Neural cell (in vitro differentiated cells): Measurements from ENCODE around the gene SLC44A1. TPM values are rescaled to one million over a fixed set of nuclear protein-coding genes. Genes with fewer than 3 reads are reported as not detected.

Experiments used
- H2AFZ ChIP-seq: fragments of 200-600, 300-800 bp; sonication (generic), shearing (Covaris generic); 2 replicates; pipeline ENCODE4 v1.6.0; 2014; ENCODE audit warnings: low read depth, mild to moderate bottlenecking, antibody characterized with exemption, low read length, moderate library complexity
- H3F3A ChIP-seq: fragments of 200-600 bp; shearing (Covaris generic); 2 replicates; pipeline ENCODE4 v1.6.1; 2016; ENCODE audit warnings: mild to moderate bottlenecking, moderate library complexity, mixed read lengths, antibody characterized with exemption, low read length; ENCODE audit not compliant: insufficient read depth, poor library complexity, severe bottlenecking
- H3K27ac ChIP-seq: fragments of 200-600, 300-800 bp; sonication (generic), shearing (Covaris generic); 2 replicates; pipeline ENCODE4 v1.5.1; 2014; ENCODE audit warnings: mild to moderate bottlenecking, low read length, moderate library complexity
- H3K27me3 ChIP-seq: fragments of 300-800, 200-600 bp; sonication (generic), shearing (Covaris generic); 2 replicates; pipeline ENCODE4 v1.6.0; 2014; ENCODE audit warnings: mild to moderate bottlenecking, low read depth, low read length, moderate library complexity; ENCODE audit not compliant: insufficient read depth
- H3K36me3 ChIP-seq: fragments of 300-800, 200-600 bp; sonication (generic), shearing (Covaris generic); 2 replicates; pipeline ENCODE4 v1.5.1; 2014; ENCODE audit warnings: mild to moderate bottlenecking, antibody characterized with exemption, low read length, moderate library complexity; ENCODE audit not compliant: insufficient read depth
- H3K4me2 ChIP-seq: fragments of 300-800, 200-600 bp; sonication (generic), shearing (Covaris generic); 2 replicates; pipeline ENCODE4 v1.6.0; 2014; ENCODE audit warnings: mild to moderate bottlenecking, low read length
- H3K4me3 ChIP-seq: fragments of 300-800, 200-600 bp; sonication (generic), shearing (Covaris generic); 2 replicates; pipeline ENCODE4 v1.5.1; 2014; ENCODE audit warnings: mild to moderate bottlenecking, low read length, moderate library complexity
- H3K79me2 ChIP-seq: fragments of 200-600 bp; shearing (Covaris generic); replicated peaks from 2 replicates; pipeline ENCODE4 v1.6.0; 2014; ENCODE audit warnings: mild to moderate bottlenecking, low read length, moderate library complexity; ENCODE audit not compliant: insufficient read depth
- H3K9ac ChIP-seq: fragments of 300-800, 200-600 bp; sonication (generic), shearing (Covaris generic); 2 replicates; pipeline ENCODE4 v1.6.1; 2016; ENCODE audit warnings: mild to moderate bottlenecking, low read length, mixed read lengths
- H3K9me2 ChIP-seq: fragments of 200-600 bp; shearing (Covaris generic); 2 replicates; pipeline ENCODE4 v1.6.1; 2016; ENCODE audit warnings: mild to moderate bottlenecking, low read length, mixed read lengths; ENCODE audit not compliant: insufficient read depth
- H3K9me3 ChIP-seq: fragments of 200-600, 300-800 bp; sonication (generic), shearing (Covaris generic); 2 replicates; pipeline ENCODE4 v1.6.1; 2016; ENCODE audit warnings: mild to moderate bottlenecking, mixed run types, low read length, moderate library complexity, mixed read lengths
- H4K20me1 ChIP-seq: fragments of 200-600 bp; shearing (Covaris generic); 2 replicates; pipeline ENCODE4 v1.6.1; 2016; ENCODE audit warnings: mild to moderate bottlenecking, mixed run types; ENCODE audit not compliant: insufficient read depth
- EP300 ChIP-seq: fragments of 450-650 bp; conservative IDR thresholded peaks from 2 replicates; pipeline ENCODE4 v1.6.1; 2014; ENCODE audit warnings: antibody characterized with exemption, mild to moderate bottlenecking, moderate library complexity; ENCODE audit not compliant: poor library complexity, severe bottlenecking
- EZH2 ChIP-seq: fragments of 200-600, 300-800 bp; shearing (Covaris generic), sonication (generic); IDR thresholded peaks from 2 replicates; pipeline ENCODE4 v1.6.1; 2014; ENCODE audit warnings: antibody characterized with exemption, low read length, borderline replicate concordance, mild to moderate bottlenecking; ENCODE audit not compliant: insufficient read depth, poor library complexity, severe bottlenecking
- MXI1 ChIP-seq: fragments of 450-650 bp; conservative IDR thresholded peaks from 2 replicates; pipeline ENCODE4 v1.6.1; 2014; ENCODE audit warnings: antibody characterized with exemption, mild to moderate bottlenecking; ENCODE audit not compliant: poor library complexity, severe bottlenecking
- POLR2AphosphoS5 ChIP-seq: IDR thresholded peaks from 2 replicates; pipeline ENCODE4 v1.6.1; 2012
- RAD21 ChIP-seq: fragments of 450-650 bp; conservative IDR thresholded peaks from 2 replicates; pipeline ENCODE4 v1.6.1; 2014; ENCODE audit warnings: antibody characterized with exemption, mild to moderate bottlenecking, moderate library complexity
- SMC3 ChIP-seq: fragments of 450-650 bp; conservative IDR thresholded peaks from 2 replicates; pipeline ENCODE4 v1.6.1; 2014; ENCODE audit warnings: antibody characterized with exemption, mild to moderate bottlenecking, moderate library complexity; ENCODE audit not compliant: poor library complexity
- TAF1 ChIP-seq: IDR thresholded peaks from 2 replicates; pipeline ENCODE4 v1.6.1; 2012; ENCODE audit warnings: low read depth
- polyA plus RNA-seq: library from polyadenylated mRNA; depleted of rRNA; stranded (reverse); fragments of >200 nt; gene quantifications from 2 replicates; pipeline ENCODE4 v1.2.3, GENCODE V29; 2014
- TF ChIP-seq, protein P1 (sequence below): fragments of 450-650 bp; IDR thresholded peaks from 2 replicates; pipeline ENCODE4 v1.5.1; 2014; ENCODE audit warnings: antibody characterized with exemption, mild to moderate bottlenecking, moderate library complexity; ENCODE audit not compliant: poor library complexity, severe bottlenecking
- TF ChIP-seq, protein P2 (sequence below): IDR thresholded peaks from 2 replicates; pipeline ENCODE4 v1.6.1; 2012; ENCODE audit warnings: borderline replicate concordance

SLC44A1 gene
- polyA plus RNA-seq, 1 donor from 2014 or later, result 3.9 TPM

DNA sequence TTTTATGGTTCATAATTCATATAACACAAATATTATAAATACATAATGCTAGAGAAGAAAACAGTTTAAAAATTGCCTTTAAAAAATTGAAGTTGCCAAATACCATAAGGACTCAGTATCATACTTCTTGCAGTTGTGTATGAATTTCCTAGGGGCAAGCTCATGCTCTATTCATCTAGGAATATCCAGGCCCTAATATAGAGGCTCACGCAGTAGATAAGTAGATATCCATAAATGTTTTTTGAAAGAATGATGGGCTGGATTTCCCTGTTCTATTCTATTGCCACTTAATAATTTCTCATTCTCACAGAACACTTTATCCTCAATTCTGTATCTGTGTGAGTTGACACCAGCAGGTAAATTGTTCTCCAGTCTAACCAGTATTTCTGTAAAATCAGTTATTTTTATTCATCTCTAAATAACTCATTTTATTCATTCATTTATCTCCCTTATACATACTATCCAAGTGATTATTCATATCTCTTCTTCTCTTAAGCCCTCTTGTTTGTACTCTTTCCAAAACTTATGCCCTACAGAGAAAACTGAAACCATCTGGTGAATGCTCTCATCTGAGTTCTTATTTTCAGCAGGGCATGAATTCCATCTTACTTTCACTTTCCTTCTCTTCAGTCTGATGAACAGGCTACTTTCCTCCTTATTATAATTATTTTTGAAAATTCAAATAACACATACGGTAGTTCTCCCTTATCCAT lies 97.1 kb downstream of the SLC44A1 start:
- TF ChIP-seq RAD21 (no peak), EP300 (no peak), TAF1 (no peak), POLR2AphosphoS5 (no peak), SMC3 (no peak)
- TF ChIP-seq, protein P1, sequence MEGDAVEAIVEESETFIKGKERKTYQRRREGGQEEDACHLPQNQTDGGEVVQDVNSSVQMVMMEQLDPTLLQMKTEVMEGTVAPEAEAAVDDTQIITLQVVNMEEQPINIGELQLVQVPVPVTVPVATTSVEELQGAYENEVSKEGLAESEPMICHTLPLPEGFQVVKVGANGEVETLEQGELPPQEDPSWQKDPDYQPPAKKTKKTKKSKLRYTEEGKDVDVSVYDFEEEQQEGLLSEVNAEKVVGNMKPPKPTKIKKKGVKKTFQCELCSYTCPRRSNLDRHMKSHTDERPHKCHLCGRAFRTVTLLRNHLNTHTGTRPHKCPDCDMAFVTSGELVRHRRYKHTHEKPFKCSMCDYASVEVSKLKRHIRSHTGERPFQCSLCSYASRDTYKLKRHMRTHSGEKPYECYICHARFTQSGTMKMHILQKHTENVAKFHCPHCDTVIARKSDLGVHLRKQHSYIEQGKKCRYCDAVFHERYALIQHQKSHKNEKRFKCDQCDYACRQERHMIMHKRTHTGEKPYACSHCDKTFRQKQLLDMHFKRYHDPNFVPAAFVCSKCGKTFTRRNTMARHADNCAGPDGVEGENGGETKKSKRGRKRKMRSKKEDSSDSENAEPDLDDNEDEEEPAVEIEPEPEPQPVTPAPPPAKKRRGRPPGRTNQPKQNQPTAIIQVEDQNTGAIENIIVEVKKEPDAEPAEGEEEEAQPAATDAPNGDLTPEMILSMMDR, result no peak
- H3K79me2 ChIP-seq, result no peaks in the 10 kb centered on the region
- H3K36me3 ChIP-seq, result peaks cover 3% of the 10 kb centered on the region
- no peaks in the 10 kb centered on the region for H4K20me1 ChIP-seq
- H3K9me3 ChIP-seq, result no peaks in the 10 kb centered on the region
- no peak overlapping the region for H3K9ac ChIP-seq
- no peak overlapping the region for H3K4me2 ChIP-seq
- no peaks in the 10 kb centered on the region for H3F3A ChIP-seq
- no peaks in the 10 kb centered on the region for H3K9me2 ChIP-seq
- no peak overlapping the region for H3K27ac ChIP-seq
- no peak overlapping the region for H3K4me3 ChIP-seq
- H2AFZ ChIP-seq, result no peak overlapping the region
- H3K27me3 ChIP-seq, result no peaks in the 10 kb centered on the region

DNA sequence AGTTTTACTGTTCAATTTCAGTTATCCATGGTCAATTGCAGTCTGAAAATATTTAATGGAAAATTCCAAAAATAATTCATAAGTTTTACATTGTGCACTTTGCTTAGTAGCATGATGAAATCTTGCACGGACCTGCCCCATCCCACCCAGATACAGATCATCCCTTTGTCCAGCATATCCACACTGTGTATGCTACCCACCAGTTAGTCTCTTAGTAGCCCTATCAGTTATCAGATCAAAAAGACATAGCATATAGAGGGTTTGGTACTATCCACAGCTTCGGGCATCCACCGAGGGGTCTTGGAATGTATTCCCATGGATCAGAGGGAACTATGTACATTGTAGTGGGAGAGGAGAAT lies 97.7 kb downstream of the SLC44A1 start:
- no peak overlapping the region for H3K4me2 ChIP-seq
- H3K9me3 ChIP-seq, result no peaks in the 10 kb centered on the region
- H3F3A ChIP-seq, result no peaks in the 10 kb centered on the region
- H3K9me2 ChIP-seq, result no peaks in the 10 kb centered on the region
- H2AFZ ChIP-seq, result no peak overlapping the region
- H4K20me1 ChIP-seq, result no peaks in the 10 kb centered on the region
- H3K27ac ChIP-seq, result no peak overlapping the region
- H3K4me3 ChIP-seq, result no peak overlapping the region
- H3K36me3 ChIP-seq, result no peaks in the 10 kb centered on the region
- H3K9ac ChIP-seq, result no peak overlapping the region
- H3K79me2 ChIP-seq, result no peaks in the 10 kb centered on the region
- H3K27me3 ChIP-seq, result no peaks in the 10 kb centered on the region
- TF ChIP-seq TAF1 (no peak), EZH2 (no peak), EP300 (no peak)

DNA sequence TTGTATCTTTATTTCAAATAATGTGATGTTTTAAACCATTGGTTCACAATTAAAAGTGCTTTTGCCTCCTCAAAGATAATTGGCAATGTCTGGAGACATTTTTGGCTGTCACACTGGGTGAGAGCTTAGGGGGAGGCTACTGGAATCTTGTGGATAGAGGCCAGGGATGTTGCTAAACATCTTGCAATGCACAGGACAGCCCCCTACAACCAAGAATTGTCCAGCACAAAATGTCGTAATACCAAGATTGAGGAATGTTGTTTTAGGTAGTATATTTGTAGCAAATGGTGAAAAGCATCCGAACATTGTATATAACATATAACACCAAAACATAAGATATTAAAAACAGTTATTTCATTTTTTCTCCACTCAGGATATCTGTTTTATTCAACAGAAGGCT lies 99.8 kb downstream of the SLC44A1 start:
- no peak overlapping the region for H3K4me3 ChIP-seq
- H3F3A ChIP-seq, result no peaks in the 10 kb centered on the region
- H3K36me3 ChIP-seq, result no peaks in the 10 kb centered on the region
- no peaks in the 10 kb centered on the region for H3K9me2 ChIP-seq
- no peak overlapping the region for H3K27ac ChIP-seq
- no peaks in the 10 kb centered on the region for H4K20me1 ChIP-seq
- TF ChIP-seq MXI1 (no peak), EP300 (no peak), EZH2 (no peak), POLR2AphosphoS5 (no peak), SMC3 (no peak), RAD21 (no peak), TAF1 (no peak)
- TF ChIP-seq, protein P1, result no peak
- TF ChIP-seq, protein P2, sequence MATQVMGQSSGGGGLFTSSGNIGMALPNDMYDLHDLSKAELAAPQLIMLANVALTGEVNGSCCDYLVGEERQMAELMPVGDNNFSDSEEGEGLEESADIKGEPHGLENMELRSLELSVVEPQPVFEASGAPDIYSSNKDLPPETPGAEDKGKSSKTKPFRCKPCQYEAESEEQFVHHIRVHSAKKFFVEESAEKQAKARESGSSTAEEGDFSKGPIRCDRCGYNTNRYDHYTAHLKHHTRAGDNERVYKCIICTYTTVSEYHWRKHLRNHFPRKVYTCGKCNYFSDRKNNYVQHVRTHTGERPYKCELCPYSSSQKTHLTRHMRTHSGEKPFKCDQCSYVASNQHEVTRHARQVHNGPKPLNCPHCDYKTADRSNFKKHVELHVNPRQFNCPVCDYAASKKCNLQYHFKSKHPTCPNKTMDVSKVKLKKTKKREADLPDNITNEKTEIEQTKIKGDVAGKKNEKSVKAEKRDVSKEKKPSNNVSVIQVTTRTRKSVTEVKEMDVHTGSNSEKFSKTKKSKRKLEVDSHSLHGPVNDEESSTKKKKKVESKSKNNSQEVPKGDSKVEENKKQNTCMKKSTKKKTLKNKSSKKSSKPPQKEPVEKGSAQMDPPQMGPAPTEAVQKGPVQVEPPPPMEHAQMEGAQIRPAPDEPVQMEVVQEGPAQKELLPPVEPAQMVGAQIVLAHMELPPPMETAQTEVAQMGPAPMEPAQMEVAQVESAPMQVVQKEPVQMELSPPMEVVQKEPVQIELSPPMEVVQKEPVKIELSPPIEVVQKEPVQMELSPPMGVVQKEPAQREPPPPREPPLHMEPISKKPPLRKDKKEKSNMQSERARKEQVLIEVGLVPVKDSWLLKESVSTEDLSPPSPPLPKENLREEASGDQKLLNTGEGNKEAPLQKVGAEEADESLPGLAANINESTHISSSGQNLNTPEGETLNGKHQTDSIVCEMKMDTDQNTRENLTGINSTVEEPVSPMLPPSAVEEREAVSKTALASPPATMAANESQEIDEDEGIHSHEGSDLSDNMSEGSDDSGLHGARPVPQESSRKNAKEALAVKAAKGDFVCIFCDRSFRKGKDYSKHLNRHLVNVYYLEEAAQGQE, result no peak
- no peak overlapping the region for H3K9ac ChIP-seq
- H2AFZ ChIP-seq, result no peak overlapping the region
- H3K27me3 ChIP-seq, result no peaks in the 10 kb centered on the region
- H3K9me3 ChIP-seq, result no peaks in the 10 kb centered on the region
- no peaks in the 10 kb centered on the region for H3K79me2 ChIP-seq
- no peak overlapping the region for H3K4me2 ChIP-seq
